ENCODE results near the gene MESP2.
"Not testable (repeated sequence)": the region's sequence is repeated elsewhere in the genome, so short reads cannot be mapped to it uniquely, and the experiment has no call there.

The MESP2 gene

DNA sequence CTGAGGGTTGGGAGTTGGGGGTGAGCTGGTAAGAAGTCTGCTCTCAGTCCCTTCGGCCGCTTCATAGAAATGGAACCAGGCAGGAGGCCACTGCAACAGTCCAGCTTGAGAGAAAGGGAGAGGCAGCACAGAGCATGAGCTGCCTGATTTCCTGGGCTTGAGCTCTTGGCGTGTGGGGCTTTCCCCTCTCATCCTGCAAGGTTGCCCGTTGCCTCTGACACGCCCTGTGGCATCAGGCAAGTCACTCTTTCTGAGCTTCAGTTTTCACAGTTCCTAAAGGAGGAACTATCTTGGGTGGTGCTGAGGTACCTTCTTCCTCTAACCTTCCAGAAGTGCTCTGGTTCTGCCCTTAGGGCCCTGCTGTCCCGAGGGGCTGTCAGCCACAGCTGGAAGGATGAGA, 4.9 kb downstream of the MESP2 start:
- no peak for DNase-seq (ENCODE audit: low read depth in 3 of 3)

DNA sequence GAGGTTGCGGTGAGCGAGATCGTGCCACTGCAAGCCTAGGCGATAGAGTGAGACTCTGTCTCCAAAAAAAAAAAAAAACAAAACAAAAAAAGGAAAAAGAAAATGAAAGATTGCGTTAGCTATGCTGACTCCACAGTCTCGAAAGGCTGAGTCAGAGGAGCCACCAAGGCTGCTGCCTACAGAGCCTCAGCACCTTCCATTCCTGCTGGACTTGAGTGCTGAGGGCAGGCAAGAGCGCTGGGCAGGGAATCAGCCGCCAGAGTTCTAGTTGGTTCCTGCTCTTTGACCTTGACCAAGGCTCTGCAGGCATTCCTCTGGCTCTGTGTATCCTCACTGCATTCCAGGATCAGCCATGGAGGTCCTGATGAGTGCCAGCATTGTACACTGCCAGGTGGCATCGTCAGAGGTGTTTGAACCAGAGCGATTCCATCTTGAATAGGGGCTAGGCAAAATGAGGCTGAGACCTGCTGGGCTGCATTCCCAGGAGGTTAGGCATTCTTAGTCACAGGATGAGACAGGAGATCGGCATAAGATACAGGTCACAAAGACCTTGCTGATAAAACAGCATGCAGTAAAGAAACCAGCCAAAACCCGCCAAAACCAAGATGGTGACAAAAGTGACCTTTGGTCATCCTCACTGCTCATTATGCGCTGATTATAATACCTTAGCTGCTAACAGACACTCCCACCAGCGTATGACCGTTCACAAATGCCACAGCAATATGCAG, 5.9 kb downstream of the MESP2 start:
- DNase-seq (ENCODE audit: low read depth in 3 of 3): no peak

- DNase-seq (ENCODE audit: low read depth in 3 of 3): not testable (repeated sequence)
These were observed 6.5 kb downstream of the MESP2 start for GRCh38 chr15:89782619-89782950.

DNA sequence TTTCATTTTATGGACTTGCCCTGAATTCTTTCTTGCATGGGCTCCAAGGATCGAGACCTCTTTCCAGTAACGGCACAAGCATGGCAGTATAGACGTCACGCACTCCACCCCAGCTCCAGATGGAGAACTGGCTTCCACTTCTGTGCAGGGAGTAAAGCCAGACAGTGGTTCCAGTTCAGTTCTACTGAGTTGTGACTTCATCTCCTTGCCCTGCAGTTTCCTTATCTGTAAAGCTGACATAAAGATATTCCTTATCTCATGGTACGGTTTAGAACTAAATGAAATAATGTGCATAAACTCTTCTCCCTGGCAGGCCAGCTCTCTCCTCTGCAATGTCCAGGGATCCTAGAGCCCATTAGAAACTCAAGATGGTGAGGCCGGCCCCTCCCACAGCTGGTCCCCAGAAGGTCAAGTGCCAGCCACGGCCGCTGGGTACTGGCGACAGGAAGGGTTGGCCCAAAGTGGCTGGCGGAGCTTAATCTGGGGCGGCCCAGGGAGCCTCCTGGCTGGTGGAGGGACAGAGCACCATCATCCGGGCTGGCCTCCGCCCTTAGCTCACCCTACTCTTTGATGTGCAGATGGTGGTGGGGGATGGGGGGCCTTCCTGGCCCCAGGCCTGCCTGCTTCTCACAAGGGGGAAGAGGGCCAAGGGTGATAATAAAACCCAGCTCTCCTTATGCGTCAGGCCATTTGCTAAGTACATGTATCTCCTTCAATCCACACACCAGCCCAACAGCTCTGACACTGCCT, 7.2 kb downstream of the MESP2 start:
- DNase-seq (ENCODE audit: low read depth in 3 of 3): no peak

- DNase-seq (ENCODE audit: low read depth in 3 of 3): no peak
These were observed 7.9 kb downstream of the MESP2 start for GRCh38 chr15:89783861-89784685.

GRCh38 chr15:89784686-89784960, 8.5 kb downstream of the MESP2 start:
- no peak for DNase-seq (ENCODE audit: low read depth in 3 of 3)

GRCh38 chr15:89785064-89785773, 9.1 kb downstream of the MESP2 start:
- no peak for DNase-seq (ENCODE audit: low read depth in 3 of 3)

GRCh38 chr15:89785774-89786140, 9.6 kb downstream of the MESP2 start:
- DNase-seq (ENCODE audit: low read depth in 3 of 3): no peak

DNA sequence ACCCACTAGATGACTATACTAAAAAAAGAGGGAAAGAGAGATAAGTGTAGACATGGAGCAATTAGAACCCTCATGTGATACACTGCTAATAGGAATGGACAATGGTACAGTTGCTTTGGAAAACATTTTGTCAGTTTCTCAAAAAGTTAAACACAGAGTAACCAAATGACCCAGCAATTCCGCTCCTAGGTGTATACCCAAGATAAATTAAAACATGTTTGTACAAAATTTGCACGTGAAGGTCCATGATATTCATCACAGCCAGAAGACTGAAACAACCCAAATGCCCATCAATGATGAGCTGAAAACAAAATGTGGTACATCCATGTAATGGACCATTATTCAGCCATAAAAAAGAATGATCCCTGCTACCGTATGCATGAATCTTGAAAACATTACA, 11.8 kb downstream of the MESP2 start:
- DNase-seq (ENCODE audit: low read depth in 3 of 3): no peak

- not testable (repeated sequence) for DNase-seq (ENCODE audit: low read depth in 3 of 3)
These were observed 12.5 kb downstream of the MESP2 start for GRCh38 chr15:89788585-89788984.

DNA sequence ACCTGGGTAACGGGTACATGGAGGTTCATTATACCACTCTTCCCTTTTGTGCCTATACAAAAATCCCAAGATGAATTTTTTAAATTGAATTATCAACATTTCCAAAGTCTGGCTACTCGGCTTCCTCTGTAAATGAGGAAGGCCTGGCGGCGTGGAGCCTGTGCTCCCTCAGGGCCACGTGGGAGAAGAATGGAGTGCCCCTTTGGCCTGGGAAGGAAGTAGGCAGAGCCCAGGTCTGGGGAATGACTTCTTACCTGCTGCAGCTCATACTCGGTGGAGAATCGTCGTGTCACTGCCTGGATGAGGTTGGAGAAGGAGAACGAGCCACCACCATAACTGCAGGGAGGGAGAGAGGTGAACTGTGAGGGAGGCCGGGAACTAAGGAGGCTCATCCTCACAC, 14.1 kb downstream of the MESP2 start:
- no peak for DNase-seq (ENCODE audit: low read depth in 3 of 3)

GRCh38 chr15:89790661-89791060, 14.5 kb downstream of the MESP2 start:
- no peak for DNase-seq (ENCODE audit: low read depth in 3 of 3)

GRCh38 chr15:89792106-89792805, 16.1 kb downstream of the MESP2 start:
- DNase-seq (ENCODE audit: low read depth in 3 of 3): no peak

GRCh38 chr15:89794627-89795241, 18.6 kb downstream of the MESP2 start:
- no peak for DNase-seq (ENCODE audit: low read depth in 3 of 3)

GRCh38 chr15:89795996-89796395, 19.9 kb downstream of the MESP2 start:
- no peak for DNase-seq (ENCODE audit: low read depth in 3 of 3)

GRCh38 chr15:89797678-89798201, 21.6 kb downstream of the MESP2 start:
- DNase-seq (ENCODE audit: low read depth in 3 of 3): no peak

DNA sequence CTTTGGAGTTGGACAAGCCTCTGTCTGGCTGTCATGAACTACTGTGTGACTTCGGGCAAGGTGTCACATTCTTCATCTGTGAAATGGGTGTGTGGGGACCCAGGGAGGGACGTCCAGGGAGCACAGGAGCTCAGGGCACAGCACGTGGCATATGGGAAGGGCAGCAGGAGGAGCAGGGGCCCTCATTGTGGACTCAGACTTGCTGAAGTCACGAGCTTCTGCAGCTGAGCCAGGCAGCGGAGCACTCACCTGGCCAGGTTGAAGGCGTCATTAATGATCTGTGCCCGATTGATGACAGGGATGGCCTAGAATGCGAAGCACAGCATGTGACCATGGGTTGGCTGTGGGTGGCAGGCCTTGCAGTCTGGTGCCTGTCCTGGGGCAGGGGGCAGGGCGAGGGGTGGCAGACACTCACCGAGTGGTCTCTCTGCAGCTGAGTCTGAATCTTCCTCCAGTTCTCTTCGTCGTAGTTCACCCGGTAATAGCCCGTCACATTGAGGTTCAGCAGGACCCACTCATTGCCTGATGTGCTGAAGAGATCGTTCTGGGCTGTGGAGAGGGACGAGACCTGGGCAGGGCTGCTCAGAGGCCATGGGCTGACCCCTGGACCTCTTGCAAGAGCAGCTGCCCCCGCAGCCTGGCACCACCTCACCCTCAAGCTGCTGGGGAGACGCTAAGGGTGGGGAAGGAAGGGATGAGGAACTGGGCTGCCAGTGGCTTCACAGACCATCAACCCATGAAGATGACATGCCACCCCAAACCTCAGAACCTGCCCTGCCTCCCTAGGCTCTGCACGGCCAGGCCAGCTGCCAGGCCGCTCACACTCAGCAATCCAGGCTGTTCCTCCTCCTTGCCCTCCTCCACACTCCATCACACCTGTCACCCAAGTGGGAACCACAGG, 23.1 kb downstream of the MESP2 start:
- no peak for DNase-seq (ENCODE audit: low read depth in 3 of 3)

GRCh38 chr15:89799918-89800498, 23.9 kb downstream of the MESP2 start:
- DNase-seq (ENCODE audit: low read depth in 3 of 3): no peak

GRCh38 chr15:89801471-89802195, 25.5 kb downstream of the MESP2 start:
- no peak for DNase-seq (ENCODE audit: low read depth in 3 of 3)
